ENCODE data around the gene PLAGL2. TPM values are rescaled to one million over a fixed set of nuclear protein-coding genes. Genes with fewer than 3 reads are reported as not detected.

PLAGL2 gene
- total RNA-seq, 3 donors from 2014 or later, result 2.9 to 7.6 (median 4.3) TPM

- no peaks in the 10 kb centered on the region for H3K9me3 ChIP-seq
- no peak overlapping the region for H3K27ac ChIP-seq
- no peak for DNase-seq (ENCODE audit: low spot score in 2 of 2)
- no peaks in the 10 kb centered on the region for H3K27me3 ChIP-seq
- H3K4me3 ChIP-seq, result no peak overlapping the region
- TF ChIP-seq POLR2AphosphoS5 (IDR thresholded peaks at IDR 0.05), result no peak
- no peak for TF ChIP-seq POLR2A (IDR thresholded peaks at IDR 0.05)
- TF ChIP-seq CTCF (IDR thresholded peaks at IDR 0.05), result no peak
- peaks cover 5% of the 10 kb centered on the region for H3K36me3 ChIP-seq
- no peaks in the 10 kb centered on the region for H3K4me1 ChIP-seq
- intact Hi-C loops (cut with DNase I; ENCODE audit: low total_unique reads), result no loop called here
These were observed 43.6 kb downstream of the PLAGL2 start for GRCh38 chr20:32163951-32164350.

- H3K4me1 ChIP-seq, result no peaks in the 10 kb centered on the region
- no peak overlapping the region for H3K27ac ChIP-seq
- H3K27me3 ChIP-seq, result no peaks in the 10 kb centered on the region
- TF ChIP-seq POLR2A (IDR thresholded peaks at IDR 0.05), result no peak
- TF ChIP-seq CTCF (IDR thresholded peaks at IDR 0.05), result no peak
- no peak for TF ChIP-seq POLR2AphosphoS5 (IDR thresholded peaks at IDR 0.05)
- H3K4me3 ChIP-seq, result no peak overlapping the region
- H3K36me3 ChIP-seq, result peaks cover 11% of the 10 kb centered on the region
- H3K9me3 ChIP-seq, result no peaks in the 10 kb centered on the region
- intact Hi-C loops (cut with DNase I; ENCODE audit: low total_unique reads), result no loop called here
- DNase-seq (ENCODE audit: low spot score in 2 of 2), result no peak
These were observed 45.2 kb downstream of the PLAGL2 start for GRCh38 chr20:32162351-32162750.

GRCh38 chr20:32160341-32160740, 47.2 kb downstream of the PLAGL2 start:
- Histone ChIP-seq H3K36me3 (peaks cover 11% of the 10 kb centered on the region), H3K27ac (no peak overlapping the region), H3K27me3 (no peaks in the 10 kb centered on the region), H3K9me3 (no peaks in the 10 kb centered on the region), H3K4me1 (no peaks in the 10 kb centered on the region), H3K4me3 (no peak overlapping the region)
- intact Hi-C loops (cut with DNase I; ENCODE audit: low total_unique reads), result no loop called here
- no peak for DNase-seq (ENCODE audit: low spot score in 2 of 2)
- TF ChIP-seq CTCF (IDR thresholded peaks at IDR 0.05) (no peak), POLR2AphosphoS5 (IDR thresholded peaks at IDR 0.05) (no peak), POLR2A (IDR thresholded peaks at IDR 0.05) (no peak)

- peaks cover 11% of the 10 kb centered on the region for H3K36me3 ChIP-seq
- no peaks in the 10 kb centered on the region for H3K4me1 ChIP-seq
- no peak for DNase-seq (ENCODE audit: low spot score in 2 of 2)
- no peaks in the 10 kb centered on the region for H3K9me3 ChIP-seq
- TF ChIP-seq POLR2A (IDR thresholded peaks at IDR 0.05) (no peak), CTCF (IDR thresholded peaks at IDR 0.05) (no peak), POLR2AphosphoS5 (IDR thresholded peaks at IDR 0.05) (no peak)
- H3K27me3 ChIP-seq, result no peaks in the 10 kb centered on the region
- H3K27ac ChIP-seq, result no peak overlapping the region
- H3K4me3 ChIP-seq, result no peak overlapping the region
- intact Hi-C loops (cut with DNase I; ENCODE audit: low total_unique reads), result no loop called here
These were observed 47.7 kb downstream of the PLAGL2 start for GRCh38 chr20:32159766-32160221.

GRCh38 chr20:32158943-32159660, 48.4 kb downstream of the PLAGL2 start:
- Histone ChIP-seq H3K27ac (no peak overlapping the region), H3K4me3 (no peak overlapping the region), H3K9me3 (no peaks in the 10 kb centered on the region), H3K27me3 (no peaks in the 10 kb centered on the region), H3K4me1 (no peaks in the 10 kb centered on the region), H3K36me3 (peaks cover 11% of the 10 kb centered on the region)
- intact Hi-C loops (cut with DNase I; ENCODE audit: low total_unique reads), result no loop called here
- TF ChIP-seq CTCF (IDR thresholded peaks at IDR 0.05), result no peak
- TF ChIP-seq POLR2A (IDR thresholded peaks at IDR 0.05), result no peak
- TF ChIP-seq POLR2AphosphoS5 (IDR thresholded peaks at IDR 0.05), result no peak
- DNase-seq (ENCODE audit: low spot score in 2 of 2), result no peak

Data from breast epithelium (tissue), 4 donors.